Body of pancreas (tissue), 4 donors: ENCODE results near the gene SH3PXD2B.

Experiments used
- POLR2A ChIP-seq, 3 donors: fragments of 450-650 bp; IDR thresholded peaks; one replicate each; pipeline ENCODE4 v1.6.1; 2016; ENCODE audit warnings: antibody characterized with exemption in 3 of 3, mild to moderate bottlenecking in 2 of 3
- TF ChIP-seq, protein P1 (sequence below), 7 experiments: fragments of 450-650 bp in 4 of 7; fragments of 200-600 bp in 3 of 7; sonication (generic) in 3 of 7; IDR thresholded peaks; one replicate each; pipeline ENCODE4 v1.5.1; 2016 to 2019; ENCODE audit warnings: antibody characterized with exemption in 7 of 7

- TF ChIP-seq, protein P1, sequence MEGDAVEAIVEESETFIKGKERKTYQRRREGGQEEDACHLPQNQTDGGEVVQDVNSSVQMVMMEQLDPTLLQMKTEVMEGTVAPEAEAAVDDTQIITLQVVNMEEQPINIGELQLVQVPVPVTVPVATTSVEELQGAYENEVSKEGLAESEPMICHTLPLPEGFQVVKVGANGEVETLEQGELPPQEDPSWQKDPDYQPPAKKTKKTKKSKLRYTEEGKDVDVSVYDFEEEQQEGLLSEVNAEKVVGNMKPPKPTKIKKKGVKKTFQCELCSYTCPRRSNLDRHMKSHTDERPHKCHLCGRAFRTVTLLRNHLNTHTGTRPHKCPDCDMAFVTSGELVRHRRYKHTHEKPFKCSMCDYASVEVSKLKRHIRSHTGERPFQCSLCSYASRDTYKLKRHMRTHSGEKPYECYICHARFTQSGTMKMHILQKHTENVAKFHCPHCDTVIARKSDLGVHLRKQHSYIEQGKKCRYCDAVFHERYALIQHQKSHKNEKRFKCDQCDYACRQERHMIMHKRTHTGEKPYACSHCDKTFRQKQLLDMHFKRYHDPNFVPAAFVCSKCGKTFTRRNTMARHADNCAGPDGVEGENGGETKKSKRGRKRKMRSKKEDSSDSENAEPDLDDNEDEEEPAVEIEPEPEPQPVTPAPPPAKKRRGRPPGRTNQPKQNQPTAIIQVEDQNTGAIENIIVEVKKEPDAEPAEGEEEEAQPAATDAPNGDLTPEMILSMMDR (IDR thresholded peaks at IDR 0.05) = no peak
- no peak for TF ChIP-seq POLR2A (IDR thresholded peaks at IDR 0.05)
Measured at GRCh38 chr5:172418862-172419814, 35.2 kb downstream of the SH3PXD2B start.
